ENCODE measurements around the gene POLR1B.
"Not testable (repeated sequence)": the region's sequence is repeated elsewhere in the genome, so short reads cannot be mapped to it uniquely, and the experiment has no call there.

DNA sequence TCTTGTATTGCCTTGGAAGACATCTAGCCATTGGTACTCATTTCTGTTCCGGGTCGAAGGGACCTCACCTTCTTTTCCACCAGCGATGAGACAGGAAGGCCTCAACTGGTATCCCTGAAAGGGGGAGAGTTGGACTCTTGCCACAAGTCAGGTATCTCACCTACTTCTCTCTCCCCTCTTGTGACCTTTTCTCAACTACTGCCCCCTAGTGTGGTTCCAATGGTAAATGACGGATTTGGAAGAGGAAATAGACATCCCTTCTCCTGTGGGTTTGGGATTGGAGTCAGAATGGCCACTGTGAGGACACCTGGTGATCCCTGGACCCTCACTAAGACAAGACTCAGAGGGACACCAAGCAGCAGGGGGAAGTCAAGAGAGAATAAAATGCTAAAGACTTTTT, 46.4 kb upstream of the POLR1B start:
- TF ChIP-seq, protein P1, sequence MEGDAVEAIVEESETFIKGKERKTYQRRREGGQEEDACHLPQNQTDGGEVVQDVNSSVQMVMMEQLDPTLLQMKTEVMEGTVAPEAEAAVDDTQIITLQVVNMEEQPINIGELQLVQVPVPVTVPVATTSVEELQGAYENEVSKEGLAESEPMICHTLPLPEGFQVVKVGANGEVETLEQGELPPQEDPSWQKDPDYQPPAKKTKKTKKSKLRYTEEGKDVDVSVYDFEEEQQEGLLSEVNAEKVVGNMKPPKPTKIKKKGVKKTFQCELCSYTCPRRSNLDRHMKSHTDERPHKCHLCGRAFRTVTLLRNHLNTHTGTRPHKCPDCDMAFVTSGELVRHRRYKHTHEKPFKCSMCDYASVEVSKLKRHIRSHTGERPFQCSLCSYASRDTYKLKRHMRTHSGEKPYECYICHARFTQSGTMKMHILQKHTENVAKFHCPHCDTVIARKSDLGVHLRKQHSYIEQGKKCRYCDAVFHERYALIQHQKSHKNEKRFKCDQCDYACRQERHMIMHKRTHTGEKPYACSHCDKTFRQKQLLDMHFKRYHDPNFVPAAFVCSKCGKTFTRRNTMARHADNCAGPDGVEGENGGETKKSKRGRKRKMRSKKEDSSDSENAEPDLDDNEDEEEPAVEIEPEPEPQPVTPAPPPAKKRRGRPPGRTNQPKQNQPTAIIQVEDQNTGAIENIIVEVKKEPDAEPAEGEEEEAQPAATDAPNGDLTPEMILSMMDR (IDR thresholded peaks at IDR 0.05; ENCODE audit: insufficient read depth, low read length, poor library complexity, severe bottlenecking), result not testable (repeated sequence)
- TF ChIP-seq EZH2phosphoT487 (conservative IDR thresholded peaks at IDR 0.05; ENCODE audit: low read length), result not testable (repeated sequence)
